B cell (primary cell): Measurements from ENCODE around the gene CFAP68. TPM values are rescaled to one million over a fixed set of nuclear protein-coding genes. Genes with fewer than 3 reads are reported as not detected.
A peak's percentile ranks its signal among the peaks of the same experiment; 100 is the strongest.

Experiments used
- ATAC-seq: fragments of 200-7000 bp; cut with Tn5 transposase; one replicate; pipeline ENCODE4 v1.10.0; 2021; ENCODE audit warnings: low read depth, mild to moderate bottlenecking, moderate number of reproducible peaks, moderate library complexity
- CTCF ChIA-PET: fragments of 350-600 bp; sonication (Branson Sonifier 250); formaldehyde crosslinking; loops from one replicate; lab custom pipeline; 2021; ENCODE audit warnings: antibody characterized with exemption, inconsistent platforms; lab: Charles Lee
- POLR2A ChIA-PET: fragments of 350-600 bp; sonication (Branson Sonifier 250); formaldehyde crosslinking; loops from one replicate; lab custom pipeline; 2021; ENCODE audit warnings: antibody characterized with exemption; lab: Charles Lee
- DNase-seq: peaks from one replicate; pipeline ENCODE4 v3.0.0; 2013
- H2AFZ ChIP-seq: 2 replicates; pipeline ENCODE4 v1.6.1; 2012; ENCODE audit warnings: mild to moderate bottlenecking, low read depth, low read length; ENCODE audit not compliant: insufficient read depth, poor library complexity, severe bottlenecking
- H3K27ac ChIP-seq, 2 donors: 1 replicate in 1 of 2; 2 replicates in 1 of 2; pipeline ENCODE4 v1.5.1; 2012 to 2013; ENCODE audit warnings: low read length in 2 of 2, mild to moderate bottlenecking in 2 of 2, moderate library complexity in 1 of 2
- H3K27me3 ChIP-seq, 4 experiments: fragments of 200-600 bp in 1 of 4; sonication (generic) in 1 of 4; replicated peaks in 1 of 4; 1 replicate in 2 of 4; 2 replicates in 2 of 4; pipeline versions ENCODE4 v1.6.1 to v1.7.0; 2013 to 2016; ENCODE audit warnings: low read length in 3 of 4, mild to moderate bottlenecking in 2 of 4, mixed read lengths in 1 of 4, moderate library complexity in 1 of 4; ENCODE audit not compliant: insufficient read depth in 4 of 4, control insufficient read depth in 3 of 4; ENCODE audit errors: control extremely low read depth in 1 of 4
- H3K36me3 ChIP-seq, 2 experiments: replicated peaks in 1 of 2; 1 replicate in 1 of 2; 2 replicates in 1 of 2; pipeline versions ENCODE4 v1.6.1 to v1.7.1; 2013; ENCODE audit warnings: low read length in 1 of 2; ENCODE audit not compliant: insufficient read depth in 2 of 2, control insufficient read depth in 1 of 2; ENCODE audit errors: control extremely low read depth in 1 of 2, extremely low read depth in 1 of 2
- H3K4me1 ChIP-seq, 2 donors: fragments of 200-600 bp in 1 of 2; sonication (generic) in 1 of 2; 1 replicate in 1 of 2; 2 replicates in 1 of 2; pipeline versions ENCODE4 v1.5.1 to v1.6.1; 2013 to 2017; ENCODE audit warnings: low read length in 2 of 2; ENCODE audit not compliant: control insufficient read depth in 2 of 2, insufficient read depth in 2 of 2
- H3K4me2 ChIP-seq: replicated peaks from 2 replicates; pipeline ENCODE3; 2012; ENCODE audit warnings: mild to moderate bottlenecking, low read depth, low read length; ENCODE audit not compliant: poor library complexity, severe bottlenecking
- H3K4me3 ChIP-seq, 5 experiments: fragments of 200-600 bp in 1 of 5; sonication (generic) in 1 of 5; 1 replicate in 3 of 5; 2 replicates in 2 of 5; pipeline versions ENCODE4 v1.5.1 to v1.7.0; 2011 to 2016; ENCODE audit warnings: low read length in 4 of 5, mild to moderate bottlenecking in 4 of 5, low read depth in 2 of 5, control low read depth in 1 of 5, moderate library complexity in 1 of 5; ENCODE audit not compliant: insufficient read depth in 1 of 5; ENCODE audit errors: control extremely low read depth in 1 of 5, extremely low read depth in 1 of 5
- H3K79me2 ChIP-seq: fragments of 200-600 bp; sonication (generic); one replicate; pipeline ENCODE4 v1.6.0; 2016; ENCODE audit warnings: low read length; ENCODE audit not compliant: control insufficient read depth, insufficient read depth
- H3K9ac ChIP-seq: fragments of 200-600 bp; sonication (generic); 2 replicates; pipeline ENCODE4 v1.6.1; 2017; ENCODE audit warnings: mild to moderate bottlenecking, low read length, moderate library complexity
- H3K9me3 ChIP-seq, 3 donors: one replicate each; pipeline versions ENCODE4 v1.6.1 to v1.7.1; 2013; ENCODE audit warnings: low read length in 2 of 3; ENCODE audit not compliant: control insufficient read depth in 2 of 3, insufficient read depth in 1 of 3; ENCODE audit errors: control extremely low read depth in 1 of 3
- H4K20me1 ChIP-seq: 2 replicates; pipeline ENCODE4 v1.6.0; 2012; ENCODE audit warnings: mild to moderate bottlenecking, low read length; ENCODE audit not compliant: insufficient read depth, control insufficient read depth, poor library complexity, severe bottlenecking
- H3K27ac Mint-ChIP-seq: one replicate; pipeline ENCODE4 v1.8.0; 2021; ENCODE audit warnings: mixed read lengths
- H3K27me3 Mint-ChIP-seq: one replicate; pipeline ENCODE4 v1.8.0; 2021; ENCODE audit warnings: mixed read lengths
- H3K4me1 Mint-ChIP-seq: one replicate; pipeline ENCODE4 v1.8.0; 2021; ENCODE audit warnings: mixed read lengths
- H3K4me3 Mint-ChIP-seq: one replicate; pipeline ENCODE4 v1.8.0; 2021; ENCODE audit warnings: mixed read lengths
- H3K9me3 Mint-ChIP-seq: one replicate; pipeline ENCODE4 v1.8.0; 2022; ENCODE audit warnings: mixed read lengths; ENCODE audit not compliant: insufficient read depth
- CTCF ChIP-seq: fragments of 200-600 bp; IDR thresholded peaks from one replicate; pipeline ENCODE4 v1.8.0; 2022; ENCODE audit warnings: antibody characterized with exemption, mild to moderate bottlenecking
- EZH2 ChIP-seq: IDR thresholded peaks from 2 replicates; pipeline ENCODE4 v1.6.1; 2012; ENCODE audit warnings: borderline replicate concordance, low read depth, mild to moderate bottlenecking, moderate library complexity, low read length; ENCODE audit not compliant: insufficient read depth, poor library complexity, severe bottlenecking
- whole genome bisulfite sequencing: methylation state at CpG from one replicate; pipeline ENCODE4 v1.1.5; 2013; ENCODE audit warnings: missing lambda C conversion rate; ENCODE audit not compliant: insufficient coverage; 5-methylcytosine and 5-hydroxymethylcytosine counted together
- intact Hi-C: fragments of 100-400 bp; cut with micrococcal nuclease; formaldehyde crosslinking; loops from one replicate; pipeline ENCODE4 v1.10.0; 2022
- polyA plus RNA-seq: library from polyadenylated mRNA; depleted of rRNA; stranded (reverse); fragments of >200 nt; gene quantifications from 2 replicates; pipeline ENCODE4 v1.2.3, GENCODE V29; 2012
- total RNA-seq, 2 donors: library from RNA; stranded (reverse); fragments of 120-200 nt in 1 of 2; gene quantifications; 1 replicate in 1 of 2; 2 replicates in 1 of 2; pipeline versions ENCODE4 v1.2.3 to v1.2.4, GENCODE V29; 2013 to 2022

The CFAP68 gene
- total and polyA plus RNA-seq, 2 donors (not counting 1 experiment from before 2014, with no cell fraction given), result 8.2 to 13.3 TPM

GRCh38 chr11:111926505-111927391 lies 47.4 kb downstream of the CFAP68 start:
- POLR2A ChIA-PET, result interaction anchor here (0.5 to 1.4 kb wide), 4 partner anchors 8 to 122 kb away, joined by 3 to 10 read pairs (median 5); partner anchors contain the start of genes ALG9, C11orf52 and CFAP68
- ATAC-seq, result peak; percentile 90

More at GRCh38 chr11:111926505-111927391, 47.4 kb downstream of the CFAP68 start:
- Histone ChIP-seq H4K20me1 (no peaks in the 10 kb centered on the region), H3K4me3 (peak overlapping the region; percentile 51 to 82 (median 66)), H3K36me3 (no peaks in the 10 kb centered on the region), H3K4me2 (peak overlapping the region; percentile 97), H3K27me3 (peaks cover 0 to 4% (median 0%) of the 10 kb centered on the region in 4 experiments), H3K9ac (peak overlapping the region; percentile 88), H2AFZ (peak overlapping the region; percentile 96), H3K27ac (peak overlapping the region; percentile 67 to 89), H3K4me1 (peaks cover 9 to 17% of the 10 kb centered on the region in 2 donors), H3K79me2 (no peaks in the 10 kb centered on the region), H3K9me3 (no peaks in the 10 kb centered on the region)
- TF ChIP-seq CTCF (no peak), EZH2 (no peak)
- peaks cover 16% of the 10 kb centered on the region for H3K4me1 Mint-ChIP-seq
- H3K4me3 Mint-ChIP-seq, result peak overlapping the region; percentile 92
- CTCF ChIA-PET, result interaction anchor here (0.7 to 2.0 kb wide), 12 partner anchors 8 to 354 kb away, joined by 3 to 10 read pairs (median 4); partner anchors contain the start of genes DIXDC1, PIH1D2, SDHD and TIMM8B
- DNase-seq, result peak; percentile 96
- no peaks in the 10 kb centered on the region for H3K9me3 Mint-ChIP-seq
- H3K27ac Mint-ChIP-seq, result peak overlapping the region; percentile 93
- WGBS, result under 1% methylated on average over 38 of the region's 47 CpGs
- intact Hi-C loops, result loop anchor here (1.0 to 5.0 kb wide), 10 partner anchors 47 to 354 kb away; partner anchors contain the start of genes ALG9, CFAP68, DLAT and FDXACB1
- H3K27me3 Mint-ChIP-seq, result peaks cover 9% of the 10 kb centered on the region
